GM20000 (cell line): Measurements from ENCODE around the gene PRKCH.

Source experiments
- DNase-seq: peaks from one replicate; pipeline ENCODE4 v3.0.0; 2012; ENCODE audit warnings: low spot score
- TF ChIP-seq, protein P1 (sequence below): IDR thresholded peaks from 2 replicates; pipeline ENCODE4 v1.5.1; 2012; ENCODE audit warnings: mild to moderate bottlenecking, control low read depth; ENCODE audit errors: extremely low read depth, missing control alignments

Gene PRKCH

DNA sequence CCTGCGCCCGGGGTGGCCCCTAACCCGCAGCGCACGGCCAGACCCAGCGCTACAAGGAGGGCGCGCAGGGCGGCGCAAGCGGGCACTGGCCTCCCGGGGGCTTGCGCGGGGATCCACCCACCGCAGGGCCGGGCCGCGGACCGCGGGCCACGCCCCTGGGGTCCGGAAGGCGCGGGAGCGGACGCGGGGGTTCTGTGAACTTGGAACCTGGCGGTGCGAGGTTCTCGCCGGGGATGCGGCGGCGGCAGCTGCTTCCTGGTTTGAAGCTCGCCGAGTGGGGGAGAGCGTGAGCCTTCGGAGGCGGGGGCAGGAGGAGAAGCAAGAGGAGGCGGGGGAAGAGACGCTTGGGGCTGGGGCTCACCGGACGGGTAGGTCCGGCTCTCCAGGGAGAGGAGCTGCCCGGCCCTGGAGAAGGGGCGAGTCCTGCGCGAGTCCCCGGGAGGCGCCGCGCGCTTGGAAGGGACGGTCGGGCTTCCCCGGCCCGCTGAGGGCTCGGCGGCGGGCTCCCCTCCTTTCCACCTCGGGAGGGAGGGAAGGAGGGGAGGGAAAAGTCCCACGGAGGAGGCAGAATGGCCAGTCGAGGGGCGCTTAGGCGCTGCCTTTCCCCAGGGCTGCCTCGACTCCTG is at the start of gene PRKCH:
TSS of gene PRKCH (plus strand) at position 195 of the 626 bp plus-strand sequence. CDS start 523 bp downstream, outside the sequence.
- peak; percentile 89 for DNase-seq
- TF ChIP-seq, protein P1, sequence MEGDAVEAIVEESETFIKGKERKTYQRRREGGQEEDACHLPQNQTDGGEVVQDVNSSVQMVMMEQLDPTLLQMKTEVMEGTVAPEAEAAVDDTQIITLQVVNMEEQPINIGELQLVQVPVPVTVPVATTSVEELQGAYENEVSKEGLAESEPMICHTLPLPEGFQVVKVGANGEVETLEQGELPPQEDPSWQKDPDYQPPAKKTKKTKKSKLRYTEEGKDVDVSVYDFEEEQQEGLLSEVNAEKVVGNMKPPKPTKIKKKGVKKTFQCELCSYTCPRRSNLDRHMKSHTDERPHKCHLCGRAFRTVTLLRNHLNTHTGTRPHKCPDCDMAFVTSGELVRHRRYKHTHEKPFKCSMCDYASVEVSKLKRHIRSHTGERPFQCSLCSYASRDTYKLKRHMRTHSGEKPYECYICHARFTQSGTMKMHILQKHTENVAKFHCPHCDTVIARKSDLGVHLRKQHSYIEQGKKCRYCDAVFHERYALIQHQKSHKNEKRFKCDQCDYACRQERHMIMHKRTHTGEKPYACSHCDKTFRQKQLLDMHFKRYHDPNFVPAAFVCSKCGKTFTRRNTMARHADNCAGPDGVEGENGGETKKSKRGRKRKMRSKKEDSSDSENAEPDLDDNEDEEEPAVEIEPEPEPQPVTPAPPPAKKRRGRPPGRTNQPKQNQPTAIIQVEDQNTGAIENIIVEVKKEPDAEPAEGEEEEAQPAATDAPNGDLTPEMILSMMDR = no peak

DNA sequence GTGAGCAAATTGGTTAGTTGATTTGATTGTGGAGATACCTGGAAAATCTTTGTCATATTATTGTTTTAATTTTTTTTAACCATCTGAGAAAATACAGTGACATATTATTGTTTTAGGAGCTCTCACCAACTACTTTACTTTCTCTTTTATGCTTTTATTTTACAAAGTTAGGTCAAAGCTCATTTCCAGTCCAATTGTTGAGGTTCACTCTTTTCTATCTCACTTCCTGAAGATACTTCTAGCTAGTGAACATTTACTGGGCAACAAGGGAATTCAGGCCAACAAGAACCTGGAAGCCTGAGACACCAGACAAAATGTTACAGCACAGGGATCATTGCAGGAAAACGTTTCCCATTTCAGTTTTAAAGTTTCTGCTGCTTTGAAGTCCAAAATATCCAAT is 44.1 kb upstream of the PRKCH start:
- no peak for DNase-seq
- TF ChIP-seq, protein P1 = no peak

DNA sequence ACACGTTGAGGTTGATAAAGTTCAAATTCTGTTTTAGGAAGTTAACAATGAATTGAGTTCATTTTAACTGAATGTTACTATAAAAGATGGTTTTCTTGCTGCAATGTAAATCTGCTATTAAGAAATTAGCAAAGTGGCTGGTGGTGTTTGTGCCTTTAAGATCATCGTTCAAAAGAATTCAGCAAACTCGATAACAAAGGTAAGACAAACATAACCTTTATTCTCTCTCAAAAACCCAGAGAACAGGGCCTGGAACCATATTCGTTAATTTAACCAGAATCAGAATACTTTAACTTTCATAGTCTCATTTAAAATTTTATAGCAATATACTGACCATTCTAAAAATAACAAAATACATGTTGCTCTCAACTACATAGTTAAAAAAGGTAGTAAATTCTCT is 43.6 kb upstream of the PRKCH start:
- TF ChIP-seq, protein P1 = no peak
- no peak for DNase-seq

DNA sequence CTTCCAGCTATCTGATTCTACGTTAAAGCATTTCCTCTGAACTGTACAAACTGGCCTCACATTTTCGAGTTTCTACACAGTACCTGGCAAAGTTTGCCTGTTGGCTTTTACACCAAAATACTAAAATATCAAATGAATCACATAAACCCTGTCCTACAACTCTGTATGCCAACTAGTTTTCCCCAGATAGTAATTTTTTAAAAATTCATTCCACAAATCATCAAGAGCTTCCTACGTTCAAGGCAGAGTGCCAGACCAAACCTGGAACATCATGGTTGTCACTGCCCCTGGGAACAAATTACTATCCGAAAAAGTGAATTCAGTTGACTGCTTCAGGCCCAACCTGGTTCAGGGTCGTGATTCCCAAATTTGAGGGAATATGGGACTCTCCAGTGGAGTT is 42.3 kb upstream of the PRKCH start:
- TF ChIP-seq, protein P1 = no peak
- no peak for DNase-seq

DNA sequence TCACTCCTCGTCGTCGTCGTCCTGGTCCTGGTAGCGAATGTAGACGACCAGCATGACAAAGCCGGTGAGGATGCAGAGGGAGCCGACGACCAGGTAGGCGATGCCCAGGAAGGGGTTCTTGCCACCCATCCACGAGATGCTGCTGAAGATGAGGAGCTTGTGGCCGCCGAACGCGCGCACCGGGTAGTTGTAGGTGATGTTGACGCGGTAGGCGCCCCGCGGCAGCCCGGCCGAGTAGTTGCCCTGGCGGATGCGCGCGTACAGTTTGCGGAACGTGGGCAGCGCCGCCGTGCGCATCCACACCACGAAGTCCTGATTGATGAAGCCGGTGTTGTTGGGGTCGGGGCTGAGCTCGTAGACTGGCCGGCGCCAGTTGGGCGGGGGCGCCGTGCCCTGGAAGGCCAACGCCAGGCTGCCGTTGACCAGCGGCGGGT is 41.3 kb upstream of the PRKCH start:
- DNase-seq = no peak
- TF ChIP-seq, protein P1 = no peak

DNA sequence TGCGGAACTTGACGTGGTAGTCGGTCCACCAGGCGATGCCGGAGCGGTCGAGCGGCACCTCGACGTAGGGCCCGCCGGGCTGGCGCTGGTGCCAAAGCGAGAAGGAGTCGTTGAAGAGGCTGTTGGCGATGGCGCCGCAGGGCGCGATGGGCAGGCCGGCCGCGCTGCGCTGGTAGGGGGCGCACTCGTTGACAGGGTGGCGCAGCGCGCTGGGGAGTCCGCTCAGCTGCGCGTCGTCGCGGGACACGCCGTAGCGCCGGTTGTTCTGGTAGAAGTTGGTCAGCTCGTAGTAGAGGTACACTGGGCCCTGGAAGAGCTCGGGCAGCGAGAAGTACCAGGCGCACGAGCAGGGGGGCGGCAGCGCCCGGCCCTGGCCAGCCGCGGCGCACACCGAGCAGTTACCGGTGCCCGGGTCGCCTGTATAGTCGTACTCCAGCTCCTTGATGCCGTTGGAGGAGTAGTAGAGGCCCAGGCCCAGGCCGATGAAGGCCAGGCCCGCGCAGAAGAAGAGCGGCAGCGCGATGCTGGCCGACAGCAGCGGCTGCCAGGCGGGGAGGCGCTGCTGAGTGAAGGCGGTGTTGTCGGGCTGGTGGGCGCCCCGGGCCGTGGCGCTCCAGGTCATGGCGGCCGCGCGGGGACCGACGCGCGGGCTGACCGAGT is 40.7 kb upstream of the PRKCH start:
- TF ChIP-seq, protein P1 = peak; percentile 13
- peak; percentile 65 for DNase-seq

DNA sequence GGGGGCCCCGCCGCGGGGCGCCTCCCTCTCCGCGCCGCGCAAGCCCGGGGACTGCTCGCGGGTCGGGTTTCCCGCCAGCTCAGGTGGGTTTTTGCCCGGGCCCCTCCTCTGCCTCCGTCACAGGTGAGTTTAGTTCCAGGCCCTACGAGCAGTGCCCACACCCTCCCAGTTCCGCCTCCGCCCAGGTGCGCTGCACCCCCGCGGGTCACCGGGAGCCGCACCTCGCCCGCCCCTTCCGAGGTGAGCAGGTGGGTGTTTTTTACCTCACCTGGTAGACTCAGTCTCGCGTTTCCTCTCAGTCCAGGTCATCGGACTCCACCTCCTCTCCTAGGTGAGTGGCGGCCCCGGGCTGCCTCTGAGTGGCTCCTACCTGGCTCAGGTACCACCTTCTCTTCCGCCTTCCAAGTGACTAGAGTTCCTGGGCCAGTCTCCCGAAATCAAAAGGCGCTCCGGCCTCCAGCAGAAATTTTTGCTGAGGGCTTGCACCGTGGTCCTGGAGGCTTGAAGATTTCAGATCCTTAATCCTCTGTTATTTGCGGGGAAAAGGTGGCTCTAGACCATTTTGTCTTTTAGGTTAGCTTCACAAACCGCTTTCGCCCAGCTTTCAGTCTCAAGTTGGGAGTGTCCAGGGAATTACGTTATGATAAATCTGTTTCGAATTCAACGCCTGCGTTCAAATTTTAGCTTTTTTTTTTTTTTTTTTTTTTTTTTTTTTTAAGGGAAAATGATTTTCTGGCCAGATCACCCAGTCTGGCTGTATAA is 40.0 kb upstream of the PRKCH start, which contains the start of gene TMEM30B:
TSS of gene TMEM30B (minus strand) at position 153 of the 762 bp plus-strand sequence. CDS start 191 bp downstream, outside the sequence.
- DNase-seq = peak; percentile 24
- TF ChIP-seq, protein P1 = no peak
